ENCODE data around the gene SLC35B1.

- TF ChIP-seq CTCF (IDR thresholded peaks at IDR 0.05), result peak; percentile 8
- TF ChIP-seq EZH2 (IDR thresholded peaks at IDR 0.05; ENCODE audit: borderline replicate concordance, insufficient read depth, low read depth, low read length, poor library complexity, severe bottlenecking), result no peak
Measured at GRCh38 chr17:49708515-49709183, 885 bp upstream of the SLC35B1 start.

All from B cell (primary cell).